ENCODE data around the gene SAMD11. TPM values are rescaled to one million over a fixed set of nuclear protein-coding genes. Genes with fewer than 3 reads are reported as not detected.

SAMD11 gene
- total RNA-seq, 1 experiment from 2014 or later: 13.5 TPM

DNA sequence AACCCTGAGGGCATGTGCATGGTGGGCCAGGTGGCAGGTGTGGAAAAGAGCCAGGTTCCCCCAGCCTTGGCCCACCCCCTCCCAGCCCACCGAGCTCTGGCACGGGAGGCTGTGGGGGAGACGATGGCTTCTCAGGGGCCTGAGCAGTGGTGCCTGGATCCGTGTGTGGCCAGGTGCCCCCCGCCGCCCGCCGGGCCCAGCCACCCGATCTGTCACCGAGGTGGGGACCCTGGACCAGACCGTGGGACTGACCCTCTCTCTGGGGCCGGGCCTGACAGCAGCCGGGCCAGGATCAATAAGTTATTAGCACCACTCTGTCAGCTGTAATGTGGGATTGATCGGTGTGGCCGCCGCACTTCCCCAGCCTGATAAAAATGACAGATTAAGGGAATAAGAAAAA is 13.8 kb downstream of the SAMD11 start:
- no peaks in the 10 kb centered on the region for H3K9me3 Mint-ChIP-seq
- Histone ChIP-seq H3K23me2 (ENCODE audit: insufficient read length, low read depth, low read length, poor library complexity, severe bottlenecking) (peaks cover 3% of the 10 kb centered on the region), H4K20me1 (ENCODE audit: control insufficient read depth, insufficient read depth, insufficient read length) (no peaks in the 10 kb centered on the region), H2BK15ac (ENCODE audit: low read depth, low read length) (no peak overlapping the region), H2AFZ (ENCODE audit: low read length) (no peak overlapping the region), H2BK20ac (ENCODE audit: low read depth, low read length, poor library complexity, severe bottlenecking) (no peak overlapping the region), H4K5ac (ENCODE audit: insufficient read length, low read depth, low read length) (no peak overlapping the region), H3K23ac (ENCODE audit: insufficient read length, low read depth, low read length) (no peak overlapping the region), H3K27ac (ENCODE audit: insufficient read length, low read depth, low read length) (no peak overlapping the region), H3K4me1 (ENCODE audit: insufficient read depth, low read length) (no peaks in the 10 kb centered on the region), H3K14ac (ENCODE audit: insufficient read depth, low read length) (no peak overlapping the region), H2BK120ac (ENCODE audit: low read depth, low read length, poor library complexity, severe bottlenecking) (no peak overlapping the region), H2BK5ac (ENCODE audit: insufficient read length, low read length) (no peak overlapping the region), H3K9ac (ENCODE audit: extremely low read depth, insufficient read length, low read length) (no peak overlapping the region), H4K91ac (ENCODE audit: insufficient read length, low read depth, low read length) (no peak overlapping the region), H3K4ac (ENCODE audit: low read depth, low read length) (no peak overlapping the region), H3T11ph (ENCODE audit: low read length) (no peak overlapping the region), H3K56ac (ENCODE audit: insufficient read length, low read depth, low read length) (no peak overlapping the region), H3K79me2 (ENCODE audit: insufficient read depth, low read length) (no peaks in the 10 kb centered on the region), H3K18ac (ENCODE audit: insufficient read length, low read depth, low read length) (no peak overlapping the region), H2BK12ac (ENCODE audit: insufficient read length, low read depth, low read length) (no peak overlapping the region), H2AK5ac (ENCODE audit: insufficient read length, low read length) (no peak overlapping the region), H4K8ac (replicated peaks; ENCODE audit: insufficient read length, low read depth, low read length) (no peak overlapping the region), H3K27me3 (ENCODE audit: insufficient read depth, low read length) (peaks cover 59% of the 10 kb centered on the region), H3K9me3 (ENCODE audit: control insufficient read depth, low read depth, low read length) (no peaks in the 10 kb centered on the region), H3K79me1 (ENCODE audit: insufficient read depth, low read depth, low read length, poor library complexity, severe bottlenecking) (no peaks in the 10 kb centered on the region), H3K4me2 (ENCODE audit: insufficient read depth, insufficient read length, low read length) (no peak overlapping the region)
- peaks cover 0 to 2% (median 0%) of the 10 kb centered on the region in 3 experiments; a peak in 1 of 7 replicates for H3K36me3 Mint-ChIP-seq (ENCODE audit: insufficient read depth in 1 of 3, low read depth in 3 of 3)
- no peak overlapping the region; a peak in 1 of 5 replicates for H3K4me3 Mint-ChIP-seq
- no peak for DNase-seq
- no CpG with 5 or more reads among the region's 16 CpGs for WGBS (ENCODE audit: extremely low coverage, insufficient read length, low lambda C conversion rate)
- peaks cover 75% of the 10 kb centered on the region for H3K27me3 Mint-ChIP-seq (ENCODE audit: low read depth)
- no peak for TF ChIP-seq CTCF (conservative IDR thresholded peaks at IDR 0.05)
- no peak overlapping the region; a peak in 1 of 7 replicates for H3K27ac Mint-ChIP-seq
- H3K4me1 Mint-ChIP-seq: peaks cover 9 to 42% of the 10 kb centered on the region in 2 experiments

Measured in H9 (cell line).